Right renal cortex interstitium (tissue), 3 donors: ENCODE results near the gene OR13C8. TPM values are rescaled to one million over a fixed set of nuclear protein-coding genes. Genes with fewer than 3 reads are reported as not detected.
"Not testable (repeated sequence)": the region's sequence is repeated elsewhere in the genome, so short reads cannot be mapped to it uniquely, and the experiment has no call there.

ENCODE experiments used
- DNase-seq, 3 donors: peaks; one replicate each; pipeline ENCODE4 v3.0.0-alpha.2; 2013; ENCODE audit warnings: low read depth in 3 of 3, low spot score in 2 of 3
- polyA plus RNA-seq, 3 donors: library from polyadenylated mRNA; unstranded; fragments of 120-200 nt; gene quantifications; one replicate each; pipeline ENCODE4 v1.2.1, GENCODE V29; 2013; ENCODE audit not compliant: insufficient read length in 3 of 3

OR13C8 gene, protein sequence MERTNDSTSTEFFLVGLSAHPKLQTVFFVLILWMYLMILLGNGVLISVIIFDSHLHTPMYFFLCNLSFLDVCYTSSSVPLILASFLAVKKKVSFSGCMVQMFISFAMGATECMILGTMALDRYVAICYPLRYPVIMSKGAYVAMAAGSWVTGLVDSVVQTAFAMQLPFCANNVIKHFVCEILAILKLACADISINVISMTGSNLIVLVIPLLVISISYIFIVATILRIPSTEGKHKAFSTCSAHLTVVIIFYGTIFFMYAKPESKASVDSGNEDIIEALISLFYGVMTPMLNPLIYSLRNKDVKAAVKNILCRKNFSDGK
- polyA plus RNA-seq = not detected

DNA sequence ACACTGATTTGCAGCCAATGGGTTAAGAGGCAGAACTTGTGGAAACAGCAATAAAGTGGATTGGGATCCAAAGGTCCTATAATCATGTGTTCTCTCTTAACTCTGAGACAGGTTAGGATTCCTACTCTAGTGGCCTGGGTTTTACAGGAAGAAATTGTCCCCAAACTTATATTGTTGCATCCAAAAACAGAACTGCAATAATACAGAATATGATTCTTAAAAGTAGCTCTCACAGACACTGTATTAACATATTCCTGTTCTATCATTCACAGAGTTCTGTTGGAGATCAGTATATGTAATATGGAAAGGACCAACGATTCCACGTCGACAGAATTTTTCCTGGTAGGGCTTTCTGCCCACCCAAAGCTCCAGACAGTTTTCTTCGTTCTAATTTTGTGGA is at the start of gene OR13C8:
Gene OR13C8 (plus strand): TSS at position 301 of the 400 bp plus-strand sequence. CDS start 0 bp downstream, at position 301.
- DNase-seq = no peak

DNA sequence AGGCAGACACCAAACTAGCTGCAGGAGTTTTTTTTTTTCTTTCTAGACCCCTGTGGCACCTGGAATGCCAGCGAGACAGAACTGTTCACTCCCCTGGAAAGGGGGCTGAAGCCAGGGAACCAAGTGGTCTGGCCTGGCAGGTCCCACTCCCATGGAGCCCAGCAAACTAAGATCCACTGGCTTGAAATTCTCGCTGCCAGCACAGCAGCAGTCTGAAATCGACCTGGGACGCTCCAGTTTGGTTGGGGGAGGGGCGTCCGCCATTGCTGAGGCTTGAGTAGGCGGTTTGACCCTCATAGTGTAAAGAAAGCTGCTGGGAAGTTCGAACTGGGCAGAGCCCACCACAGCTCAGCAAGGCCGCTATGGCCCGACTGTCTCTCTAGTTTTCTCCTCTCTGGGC is 48.7 kb upstream of the OR13C8 start:
- DNase-seq = not testable (repeated sequence)

DNA sequence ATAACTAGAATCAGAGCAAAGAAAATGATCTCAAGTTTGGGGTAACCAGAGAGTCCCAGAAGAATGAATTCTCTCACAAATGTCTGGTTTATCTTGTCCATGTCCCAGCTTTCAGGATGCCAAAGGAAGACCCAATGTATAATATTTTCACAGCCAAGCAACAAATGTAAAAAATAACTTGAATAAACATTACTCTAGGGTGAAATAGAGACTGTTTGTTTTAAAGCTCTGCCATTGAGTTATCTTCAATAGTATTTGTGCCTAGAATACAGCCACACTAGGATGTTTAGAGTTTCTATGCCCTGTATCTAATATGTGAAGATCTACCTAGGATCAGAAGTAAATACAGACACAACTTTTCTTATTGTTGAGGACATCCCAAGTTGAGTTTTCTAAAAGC is 41.9 kb upstream of the OR13C8 start, which contains the start of gene OR13C4:
Gene OR13C4 (minus strand): TSS at position 101 of the 400 bp plus-strand sequence. CDS start 0 bp downstream, at position 101.
- DNase-seq = no peak

DNA sequence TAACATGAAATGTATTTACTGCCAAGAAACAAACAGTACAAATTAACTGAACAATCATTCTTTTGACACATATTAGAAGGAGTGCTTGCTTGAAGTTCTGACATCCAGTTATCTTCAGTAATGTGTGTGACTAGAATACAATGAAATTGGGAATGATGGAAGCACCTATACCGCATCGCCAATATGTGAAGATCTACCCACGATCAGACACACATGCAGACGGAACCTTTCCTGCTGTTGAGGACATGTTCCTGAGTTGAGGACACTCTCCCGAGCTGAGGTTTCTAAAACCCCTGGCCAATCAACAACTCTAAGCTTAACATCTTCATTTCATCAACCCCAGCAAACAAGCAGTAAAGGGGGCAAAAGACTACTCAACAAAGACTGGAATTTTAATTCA is 32.2 kb upstream of the OR13C8 start, which contains the start of gene OR13C3:
Gene OR13C3 (minus strand): TSS at position 101 of the 400 bp plus-strand sequence. CDS start 133 bp downstream, outside the sequence.
- no peak for DNase-seq

DNA sequence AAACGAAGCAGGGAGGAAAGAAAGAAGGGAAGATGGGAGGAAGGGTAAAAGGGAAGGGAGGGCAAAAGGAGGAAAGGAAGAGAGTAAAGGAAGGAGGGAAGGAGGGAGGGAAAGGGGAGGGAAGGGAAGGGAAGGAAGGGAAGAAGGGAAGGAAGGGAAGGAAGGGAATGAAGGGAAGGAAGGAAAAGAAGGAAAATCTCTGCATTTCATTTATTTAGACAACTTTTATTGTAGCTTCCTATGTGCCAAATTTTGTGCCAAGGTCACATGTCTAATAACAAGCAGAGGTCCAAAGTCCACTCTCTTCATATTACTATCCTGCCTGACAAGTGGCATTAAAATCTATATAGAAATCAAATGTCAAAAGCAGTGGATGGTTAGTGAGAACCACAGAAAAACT is 29.7 kb upstream of the OR13C8 start:
- no peak for DNase-seq

DNA sequence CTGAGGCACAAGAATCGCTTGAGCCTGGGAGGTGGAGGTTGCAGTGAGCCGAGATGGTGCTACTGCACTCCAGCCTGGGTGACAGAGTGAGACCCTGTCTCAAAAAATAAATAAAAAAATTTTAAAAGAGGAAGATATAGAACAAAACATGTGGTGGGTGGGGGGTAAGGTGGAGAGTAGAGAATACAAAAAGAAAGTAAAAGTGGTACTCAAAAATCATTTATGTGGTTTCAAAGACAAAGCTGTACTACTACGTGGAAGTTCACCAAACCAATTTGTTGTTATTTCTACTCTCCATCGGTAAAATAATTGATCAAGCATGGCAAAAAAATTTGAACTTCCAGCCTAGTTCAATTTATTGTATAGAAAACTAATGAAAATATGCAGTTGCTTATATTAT is 24.3 kb upstream of the OR13C8 start:
- DNase-seq = no peak

DNA sequence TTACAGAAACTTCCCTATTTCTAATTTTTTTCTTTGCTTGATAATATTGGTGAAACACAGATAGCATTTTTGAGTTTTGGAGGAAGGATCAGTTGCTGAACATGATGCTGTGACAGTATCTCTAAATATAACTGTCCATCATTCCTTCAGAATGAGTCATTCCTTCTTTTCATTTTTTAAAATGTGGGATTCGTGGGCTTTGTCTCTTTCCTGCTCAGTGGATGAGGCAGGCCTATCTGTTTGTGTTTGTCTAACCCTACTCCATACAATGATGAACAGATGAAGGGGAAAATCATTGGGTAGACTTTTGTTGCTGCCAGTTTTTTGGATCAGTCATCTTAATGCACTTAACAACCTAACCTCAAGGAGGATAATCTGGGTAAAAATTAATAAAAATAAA is 15.7 kb upstream of the OR13C8 start:
- no peak for DNase-seq

DNA sequence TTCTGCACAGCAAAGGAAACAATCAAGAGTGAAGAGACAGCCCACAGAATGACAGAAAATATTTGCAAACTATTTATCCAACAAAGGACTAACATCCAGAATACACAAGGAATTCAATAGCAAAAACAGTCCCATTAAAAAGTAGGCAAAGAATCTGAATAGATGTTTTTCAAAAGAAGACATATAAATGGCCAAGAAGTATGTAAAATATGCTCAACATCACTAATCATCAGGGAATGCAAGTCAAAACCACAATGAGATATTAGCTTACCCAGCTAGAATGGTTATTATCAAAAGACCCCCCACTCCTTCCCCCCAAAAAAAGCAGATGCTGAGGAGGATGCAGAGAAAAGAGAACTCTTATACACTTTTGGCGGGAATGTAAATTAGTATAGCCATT is 13.4 kb upstream of the OR13C8 start:
- DNase-seq = no peak

DNA sequence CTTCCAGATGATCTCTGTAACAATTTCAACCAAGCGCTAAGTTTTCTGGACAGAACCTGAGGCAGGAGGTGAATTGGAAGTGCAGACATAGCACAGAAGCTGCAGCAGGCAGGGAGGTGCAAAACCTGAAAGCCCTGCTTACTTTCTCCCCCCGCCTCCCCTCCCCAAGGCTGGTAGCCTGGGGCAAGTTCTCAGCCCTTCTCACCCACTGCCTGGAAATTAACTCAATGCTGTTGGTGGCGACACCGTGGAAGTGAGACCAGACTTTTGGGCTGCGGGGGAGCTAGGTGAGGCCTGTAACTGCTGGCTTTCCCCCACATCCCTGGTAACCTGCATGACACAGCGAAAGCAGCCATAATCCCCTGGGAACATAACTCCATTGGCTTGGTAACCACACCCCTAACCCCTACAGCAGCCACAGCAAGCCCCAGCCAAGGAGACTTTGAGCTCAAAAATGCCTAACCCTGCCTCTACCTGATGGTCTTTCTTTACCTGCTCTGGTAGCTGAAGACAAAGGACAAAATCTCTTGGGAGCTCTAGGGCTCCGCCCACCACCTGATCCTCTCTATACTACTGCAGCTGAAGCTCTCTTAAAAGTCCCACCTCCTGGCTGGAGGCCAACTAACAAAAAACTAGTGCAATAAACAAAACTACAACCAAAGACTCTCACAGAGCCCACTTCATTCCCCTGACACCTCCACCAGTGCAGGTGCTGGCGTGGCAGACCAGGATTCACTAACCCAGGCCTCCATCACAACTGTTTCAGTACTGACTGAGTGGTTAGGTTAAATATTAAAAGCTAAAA is 11.9 kb upstream of the OR13C8 start:
- DNase-seq = no peak

DNA sequence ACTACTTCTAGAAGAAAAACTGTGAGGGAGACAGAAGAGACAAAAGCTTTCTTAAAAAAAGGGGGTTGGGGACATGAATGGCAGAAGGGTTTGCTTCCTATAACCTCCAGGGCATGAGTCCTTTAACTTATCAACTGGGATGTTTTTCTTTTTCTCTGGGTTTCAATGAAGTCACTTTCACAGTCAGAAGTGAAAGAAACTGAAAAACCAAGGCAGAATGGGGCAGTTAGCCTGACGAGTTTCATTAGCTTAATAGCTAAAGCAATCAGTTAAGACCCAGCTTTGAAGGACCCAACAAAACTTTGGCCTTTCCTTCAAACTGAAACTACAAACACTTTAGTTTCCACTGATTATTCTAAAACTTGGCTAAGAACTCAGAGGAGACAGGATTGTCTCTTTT is 4.6 kb upstream of the OR13C8 start:
- no peak for DNase-seq

DNA sequence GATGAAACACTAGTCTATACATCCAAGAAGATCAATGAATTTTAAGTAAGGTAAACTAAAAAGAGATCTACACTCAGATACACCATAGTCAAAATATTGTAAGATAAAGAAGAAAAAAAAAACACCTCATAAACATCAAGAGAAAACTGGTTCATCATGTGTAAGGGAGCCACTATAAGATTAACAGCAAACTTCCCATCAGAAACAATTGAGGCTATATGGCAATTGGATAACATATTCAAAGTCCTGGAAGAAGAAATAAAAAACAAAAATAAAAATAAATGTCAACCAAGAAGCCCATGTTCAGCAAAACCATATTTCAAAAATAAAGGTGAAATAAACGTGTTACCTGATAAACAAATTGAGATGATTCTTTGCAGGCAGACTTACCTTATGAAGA is 3.6 kb downstream of the OR13C8 start:
- no peak for DNase-seq

DNA sequence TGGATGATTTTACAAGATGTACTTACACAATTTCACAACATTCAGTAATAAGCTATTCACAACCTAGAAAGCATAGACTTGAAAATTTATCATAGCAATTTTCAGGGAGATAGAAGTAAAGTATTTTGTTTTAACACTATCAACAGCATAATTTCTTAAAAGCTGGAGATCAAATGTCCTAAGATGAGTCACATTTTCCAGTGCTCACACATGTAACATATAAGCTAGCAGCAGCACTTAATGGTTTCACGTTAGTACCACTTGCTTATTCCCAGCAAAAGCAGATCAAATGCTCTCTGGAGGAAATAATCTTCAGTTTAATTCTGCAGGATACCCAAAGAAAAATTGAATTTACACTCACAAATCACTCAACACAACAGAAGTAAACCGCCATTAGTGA is 6.5 kb downstream of the OR13C8 start:
- DNase-seq = no peak

DNA sequence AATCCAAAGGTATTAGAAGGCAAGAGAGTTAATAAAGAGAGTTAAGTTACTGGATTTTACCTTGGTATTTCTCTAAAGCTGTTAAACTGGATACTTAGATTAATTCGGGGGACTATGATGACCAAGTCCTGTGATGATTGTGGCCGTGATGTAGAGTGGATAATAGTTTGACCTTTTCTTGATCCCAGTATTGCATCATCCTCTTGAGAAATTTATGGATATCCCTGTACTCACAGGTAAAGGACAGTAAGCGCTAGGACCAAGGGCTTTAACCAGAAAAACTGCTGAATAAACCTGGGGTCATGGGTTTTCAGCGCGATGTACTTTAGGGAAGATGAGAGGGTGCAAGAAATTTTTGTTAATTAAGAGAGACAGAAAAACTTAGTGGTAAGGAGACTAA is 8.3 kb downstream of the OR13C8 start:
- no peak for DNase-seq

DNA sequence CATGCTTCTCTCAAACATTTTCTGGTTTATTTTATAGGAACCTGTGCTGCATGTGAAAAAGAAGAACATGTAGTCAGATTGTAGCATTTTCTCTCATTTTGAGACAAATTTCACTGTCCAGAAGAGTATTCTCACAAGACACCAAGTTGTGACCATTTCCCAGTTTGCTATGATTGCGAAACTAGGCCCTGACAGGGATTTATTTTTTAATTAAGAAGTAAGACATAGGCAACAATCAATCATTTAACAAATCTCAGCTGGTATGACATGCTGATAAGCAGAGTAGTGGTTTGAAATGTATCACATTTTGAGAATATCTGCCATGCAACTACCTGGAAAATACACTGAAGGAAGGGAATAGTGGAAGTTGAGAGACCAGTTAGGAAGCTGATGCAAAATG is 11.6 kb downstream of the OR13C8 start:
- DNase-seq = no peak

DNA sequence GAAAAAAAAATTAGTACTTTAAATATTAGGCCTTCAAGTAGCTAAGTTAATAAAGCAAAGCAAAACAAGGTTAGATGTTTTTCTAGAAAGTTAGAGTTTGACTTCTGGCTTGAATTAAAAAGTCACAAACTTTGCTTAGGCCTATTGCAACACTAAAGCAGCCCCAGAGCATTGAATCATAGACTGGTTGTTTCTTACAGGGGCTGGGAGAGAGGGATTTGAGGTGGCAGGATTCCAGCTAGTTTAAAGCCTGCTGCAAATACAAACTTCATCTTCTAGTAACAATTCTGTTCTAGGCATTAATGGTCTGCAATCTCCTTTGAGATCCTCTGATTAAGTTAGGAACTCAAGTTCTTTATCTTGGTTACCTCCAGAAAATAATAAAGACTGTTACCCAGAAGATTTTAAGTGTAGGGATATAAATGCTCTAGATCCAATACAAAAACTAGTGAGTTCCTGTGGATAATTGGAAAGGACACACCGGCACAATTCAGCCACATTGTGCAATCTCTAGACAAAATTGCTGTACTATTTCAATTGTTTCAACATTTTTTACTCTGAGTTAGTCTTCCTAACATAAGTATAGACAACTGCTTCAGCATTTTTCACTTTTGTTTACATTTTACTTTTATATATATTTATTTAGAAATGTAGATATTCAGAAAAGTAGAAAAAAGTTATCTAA is 17.7 kb downstream of the OR13C8 start:
- DNase-seq = no peak

DNA sequence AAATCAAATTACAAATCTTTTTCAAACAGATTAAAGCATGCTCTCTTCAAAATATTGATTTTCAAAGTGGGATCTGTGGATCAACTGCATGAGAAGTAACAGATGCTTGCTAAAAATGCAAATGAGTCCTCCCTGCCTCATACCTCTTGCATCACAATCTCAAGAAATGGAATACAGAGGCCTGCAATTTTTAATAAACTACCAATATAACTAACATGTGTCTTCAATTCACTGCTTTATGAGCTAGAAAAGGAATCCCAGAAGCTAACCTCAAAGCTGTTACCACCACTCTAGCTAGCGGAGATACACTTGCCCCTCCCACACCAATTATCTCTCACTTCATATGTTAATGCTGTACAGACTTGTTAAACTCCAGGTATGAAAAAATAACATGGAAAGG is 20.7 kb downstream of the OR13C8 start:
- DNase-seq = no peak

DNA sequence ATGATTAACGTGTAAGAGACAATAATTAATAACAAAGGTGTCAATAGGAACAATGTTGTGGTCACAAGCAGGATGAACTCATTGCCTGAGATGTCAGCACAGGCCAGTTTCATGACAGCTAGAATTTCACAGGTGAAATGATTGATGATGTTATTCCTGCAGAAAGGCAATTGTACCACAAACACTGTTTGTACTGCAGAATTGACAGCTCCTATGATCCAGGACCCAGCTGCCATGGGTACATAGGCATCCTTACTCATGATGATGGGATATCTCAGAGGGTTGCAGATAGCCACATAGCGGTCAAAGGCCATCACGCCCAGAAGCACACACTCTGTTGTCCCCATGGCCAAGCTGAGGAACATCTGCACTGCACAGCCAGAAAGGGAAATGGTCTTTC is 29.8 kb downstream of the OR13C8 start:
- DNase-seq = not testable (repeated sequence)

DNA sequence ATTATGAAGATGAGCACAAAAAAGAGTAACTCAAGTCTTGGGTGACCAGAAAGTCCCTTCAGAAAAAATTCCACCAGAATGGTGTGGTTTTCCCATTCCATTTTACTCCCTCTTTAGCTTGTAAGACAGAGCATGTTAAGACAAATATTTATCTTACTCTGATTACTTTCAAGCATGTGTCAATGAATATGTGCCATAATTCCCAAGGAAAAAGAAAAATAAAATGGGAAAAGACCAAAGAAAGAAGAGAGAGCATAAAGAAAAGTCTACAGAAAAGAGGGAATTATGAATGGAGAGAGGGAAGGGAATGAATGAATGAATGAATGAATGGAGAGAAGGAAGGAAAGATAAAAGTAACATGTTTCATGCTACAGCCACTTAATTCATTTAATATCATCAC is 30.3 kb downstream of the OR13C8 start, which contains the start of gene OR13C5:
Gene OR13C5 (minus strand): TSS at position 101 of the 400 bp plus-strand sequence. CDS start 0 bp downstream, at position 101.
- DNase-seq = not testable (repeated sequence)

DNA sequence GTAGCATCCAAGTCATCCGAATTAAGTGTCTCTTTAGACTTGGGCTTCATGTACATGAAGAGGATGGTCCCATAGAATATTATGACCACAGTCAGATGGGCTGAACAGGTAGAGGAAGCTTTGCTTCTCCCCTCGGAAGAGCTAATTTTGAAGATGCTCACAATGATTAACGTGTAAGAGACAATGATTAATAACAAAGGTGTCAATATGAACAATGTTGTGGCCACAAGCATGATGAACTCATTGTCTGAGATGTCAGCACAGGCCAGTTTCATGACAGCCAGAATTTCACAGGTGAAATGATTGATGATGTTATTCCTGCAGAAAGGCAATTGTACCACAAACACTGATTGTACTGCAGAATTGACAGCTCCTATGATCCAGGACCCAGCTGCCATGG is 35.8 kb downstream of the OR13C8 start:
- DNase-seq = no peak

DNA sequence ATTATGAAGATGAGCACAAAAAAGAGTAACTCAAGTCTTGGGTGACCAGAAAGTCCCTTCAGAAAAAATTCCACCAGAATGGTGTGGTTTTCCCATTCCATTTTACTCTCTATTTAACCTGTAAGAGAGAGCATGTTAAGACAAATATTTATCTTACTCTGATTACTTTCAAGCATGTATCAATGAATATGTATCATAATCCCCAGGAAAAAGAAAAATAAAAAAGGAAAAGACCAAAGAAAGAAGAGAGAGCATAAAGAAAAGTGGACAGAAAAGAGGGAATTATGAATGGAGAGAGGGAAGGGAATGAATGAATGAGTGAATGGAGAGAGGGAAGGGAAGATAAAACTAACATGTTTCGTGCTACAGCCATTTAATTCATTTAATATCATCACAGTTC is 36.6 kb downstream of the OR13C8 start, which contains the start of gene OR13C2:
Gene OR13C2 (minus strand): TSS at position 101 of the 400 bp plus-strand sequence. CDS start 0 bp downstream, at position 101.
- DNase-seq = not testable (repeated sequence)

DNA sequence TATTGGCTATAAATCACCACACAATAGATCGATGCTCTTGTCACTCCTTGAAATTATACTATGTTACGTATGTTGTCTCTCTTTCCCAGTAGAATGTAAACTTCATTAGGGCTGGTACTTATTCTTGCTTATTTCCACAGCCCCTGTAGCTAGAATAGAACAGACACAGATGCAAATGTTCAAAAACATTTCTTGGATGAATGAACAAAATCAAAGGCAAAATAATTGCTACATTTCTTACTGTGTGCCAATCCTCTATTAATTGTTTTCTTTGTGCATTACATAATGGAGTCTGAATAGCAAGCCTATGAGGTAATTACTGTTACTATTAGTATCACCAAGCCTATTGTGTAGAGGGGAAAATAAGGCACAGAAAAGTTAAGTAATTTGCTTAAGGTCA is 37.2 kb downstream of the OR13C8 start:
- no peak for DNase-seq
